Aorta (tissue), 5 donors: ENCODE results near the gene ENSA. TPM values are rescaled to one million over a fixed set of nuclear protein-coding genes. Genes with fewer than 3 reads are reported as not detected.
"Not testable (repeated sequence)": the region's sequence is repeated elsewhere in the genome, so short reads cannot be mapped to it uniquely, and the experiment has no call there.

Experiments
- ATAC-seq: fragments of 200-7000 bp; cut with Tn5 transposase; one replicate; pipeline ENCODE4 v1.9.1; 2022; ENCODE audit warnings: moderate library complexity; ENCODE audit not compliant: low FRiP score
- DNase-seq, 2 donors: peaks; one replicate each; pipeline ENCODE4 v3.0.0-alpha.2; 2020
- H3K27ac ChIP-seq, 2 donors: one replicate each; pipeline ENCODE4 v1.5.1; 2013; ENCODE audit warnings: low read length in 2 of 2, mild to moderate bottlenecking in 2 of 2, moderate library complexity in 2 of 2, control low read depth in 1 of 2, inconsistent platforms in 1 of 2, low read depth in 1 of 2
- H3K27me3 ChIP-seq, 2 donors: one replicate each; pipeline ENCODE4 v1.6.1; 2013; ENCODE audit warnings: control low read depth in 1 of 2, low read length in 1 of 2, mild to moderate bottlenecking in 1 of 2, moderate library complexity in 1 of 2; ENCODE audit not compliant: insufficient read depth in 2 of 2, control insufficient read depth in 1 of 2
- H3K36me3 ChIP-seq, 2 donors: one replicate each; pipeline ENCODE4 v1.6.1; 2013; ENCODE audit warnings: control low read depth in 1 of 2, low read length in 1 of 2, mild to moderate bottlenecking in 1 of 2; ENCODE audit not compliant: insufficient read depth in 2 of 2, control insufficient read depth in 1 of 2
- H3K4me1 ChIP-seq, 2 donors: one replicate each; pipeline ENCODE4 v1.6.1; 2013; ENCODE audit warnings: low read length in 2 of 2, control low read depth in 1 of 2, mild to moderate bottlenecking in 1 of 2, moderate library complexity in 1 of 2; ENCODE audit not compliant: insufficient read depth in 2 of 2, control insufficient read depth in 1 of 2
- H3K4me3 ChIP-seq, 2 donors: one replicate each; pipeline ENCODE4 v1.5.1; 2013; ENCODE audit warnings: low read length in 2 of 2, control low read depth in 1 of 2, mild to moderate bottlenecking in 1 of 2
- H3K9me3 ChIP-seq: one replicate; pipeline ENCODE4 v1.6.1; 2013; ENCODE audit warnings: mild to moderate bottlenecking, low read length; ENCODE audit not compliant: control insufficient read depth
- WGBS, 2 donors: extraction: QIAGEN DNeasy Blood & Tissue Kit; methylation state at CpG; one replicate each; pipeline ENCODE4 v1.1.7; 2013; 5-methylcytosine and 5-hydroxymethylcytosine counted together
- intact Hi-C, 2 donors: fragments of 100-400 bp; cut with DNase I; formaldehyde crosslinking; loops; one replicate each; pipeline versions ENCODE4 v1.14.2 to v1.15.0; 2022
- long read RNA-seq, 2 donors: library from polyadenylated mRNA; unstranded; transcript quantifications; one replicate each; pipeline ENCODE4 v2.0.0, GENCODE V29; 2020 to 2021
- polyA plus RNA-seq, 2 donors: library from polyadenylated mRNA; stranded (reverse); fragments of 200-250 nt; gene quantifications; one replicate each; pipeline ENCODE4 v1.2.3, GENCODE V29; 2013
- total RNA-seq, 2 donors: library from RNA; stranded (reverse); fragmentation: NEBNext Ultra II Directional; extraction: Animal tissue kit (Norgen Biotek cat#: 25700); gene quantifications; one replicate each; pipeline ENCODE4 v1.2.1, GENCODE V29; 2021
- donor health status: healthy with polysubstance abuse.
- donor health status: Bipolar disorder and iron deficiency.
- donor health status: DM: no; HTN: no; CAD: no.
- donor health status: DM: no; HTN: no; CAD: no.
- donor health status: DM: yes; HTN: yes; CAD: no.

The ENSA gene
- total RNA-seq = 100 to 1,000 TPM; 129 to 178 TPM
- polyA plus RNA-seq = 100 to 1,000 TPM; 113 to 157 TPM
- long read RNA-seq, donor 1, transcript ENSA-201 (3 exons, 2,818 nt) = minor isoform, 22 of 98 reads
- long read RNA-seq, donor 1, transcript ENSA-208 (4 exons, 2,085 nt) = major isoform, 52 of 98 reads
- long read RNA-seq, donor 1, partial matches to known transcripts = 0 of 98 reads
- long read RNA-seq, donor 1, other reads (novel, unspliced or antisense) = 21 of 98 reads
- long read RNA-seq, donor 2, transcript ENSA-201 (3 exons, 2,818 nt) = major isoform, 16 of 36 reads
- long read RNA-seq, donor 2, transcript ENSA-208 (4 exons, 2,085 nt) = minor isoform, 5 of 36 reads
- long read RNA-seq, donor 2, partial matches to known transcripts = 0 of 36 reads
- long read RNA-seq, donor 2, other reads (novel, unspliced or antisense) = 14 of 36 reads

GRCh38 chr1:150629115-150629928 lies at the start of gene ENSA:
TSS of gene ENSA (minus strand) at chr1:150629612. CDS start at chr1:150629470, 142 bp downstream.
- Histone ChIP-seq H3K27me3 (no peaks in the 10 kb centered on the region), H3K27ac (peak within 1 kb of the TSS; percentile 83 to 84), H3K9me3 (no peaks in the 10 kb centered on the region), H3K4me1 (no peaks in the 10 kb centered on the region), H3K4me3 (peak within 1 kb of the TSS; percentile 35 to 62), H3K36me3 (no peaks in the 10 kb centered on the region)
- intact Hi-C loops = loop anchor here in 1 of 2 donors (2.0 to 10.0 kb wide), 2 partner anchors 69 to 165 kb away; no protein-coding TSS in a partner anchor
- 1% methylated on average over 46 to 49 of the region's 49 CpGs for WGBS, 2 donors
- peak; percentile 98 to 99 for DNase-seq
- peak; percentile 99 for ATAC-seq

- no peak overlapping the region for H3K4me3 ChIP-seq
- no peak overlapping the region for H3K27ac ChIP-seq
- intact Hi-C loops = no loop called here
- H3K27me3 ChIP-seq = no peaks in the 10 kb centered on the region
- no peaks in the 10 kb centered on the region for H3K9me3 ChIP-seq
- no peak for DNase-seq
- 94 to 99% methylated on average over 1 of the region's 1 CpG for WGBS, 2 donors
- H3K4me1 ChIP-seq = no peaks in the 10 kb centered on the region
- no peak for ATAC-seq
- no peaks in the 10 kb centered on the region for H3K36me3 ChIP-seq
Observed at GRCh38 chr1:150678988-150679387, 49.6 kb upstream of the ENSA start.

GRCh38 chr1:150674881-150675280 lies 45.5 kb upstream of the ENSA start:
- WGBS, 2 donors = 94 to 98% methylated on average over 4 of the region's 4 CpGs

GRCh38 chr1:150663321-150663720 lies 33.9 kb upstream of the ENSA start:
- DNase-seq (no peak), ATAC-seq (no peak)
- Histone ChIP-seq H3K27ac (no peak overlapping the region), H3K9me3 (no peaks in the 10 kb centered on the region), H3K4me1 (no peaks in the 10 kb centered on the region), H3K27me3 (no peaks in the 10 kb centered on the region), H3K36me3 (peaks cover 0 to 2% of the 10 kb centered on the region in 2 donors), H3K4me3 (no peak overlapping the region)
- WGBS, 2 donors = 89 to 96% methylated on average over 7 of the region's 7 CpGs
- intact Hi-C loops = no loop called here

More at GRCh38 chr1:150674881-150675280, 45.5 kb upstream of the ENSA start:
- no peaks in the 10 kb centered on the region for H3K9me3 ChIP-seq
- ATAC-seq = no peak
- H3K27ac ChIP-seq = no peak overlapping the region
- H3K4me3 ChIP-seq = no peak overlapping the region
- H3K36me3 ChIP-seq = no peaks in the 10 kb centered on the region
- no peaks in the 10 kb centered on the region for H3K27me3 ChIP-seq
- no peak for DNase-seq
- intact Hi-C loops = no loop called here
- no peaks in the 10 kb centered on the region for H3K4me1 ChIP-seq

GRCh38 chr1:150662811-150663210 lies 33.4 kb upstream of the ENSA start:
- Histone ChIP-seq H3K4me3 (no peak overlapping the region), H3K36me3 (peaks cover 0 to 2% of the 10 kb centered on the region in 2 donors), H3K27ac (no peak overlapping the region), H3K4me1 (no peaks in the 10 kb centered on the region), H3K27me3 (no peaks in the 10 kb centered on the region), H3K9me3 (no peaks in the 10 kb centered on the region)
- ATAC-seq = no peak
- no peak for DNase-seq
- WGBS, 2 donors = 98% methylated on average over 9 of the region's 9 CpGs
- intact Hi-C loops = no loop called here

- no peaks in the 10 kb centered on the region for H3K4me1 ChIP-seq
- H3K9me3 ChIP-seq = no peaks in the 10 kb centered on the region
- 92 to 94% methylated on average over 5 of the region's 5 CpGs for WGBS, 2 donors
- no peaks in the 10 kb centered on the region for H3K27me3 ChIP-seq
- H3K36me3 ChIP-seq = peaks cover 0 to 2% of the 10 kb centered on the region in 2 donors
- H3K4me3 ChIP-seq = no peak overlapping the region
- DNase-seq (no peak), ATAC-seq (no peak)
- intact Hi-C loops = no loop called here
- H3K27ac ChIP-seq = no peak overlapping the region
Observed at GRCh38 chr1:150661156-150661555, 31.7 kb upstream of the ENSA start.

- DNase-seq = no peak
- Histone ChIP-seq H3K36me3 (peaks cover 0 to 2% of the 10 kb centered on the region in 2 donors), H3K4me1 (no peaks in the 10 kb centered on the region), H3K27me3 (no peaks in the 10 kb centered on the region), H3K27ac (no peak overlapping the region), H3K4me3 (no peak overlapping the region), H3K9me3 (no peaks in the 10 kb centered on the region)
- intact Hi-C loops = no loop called here
- ATAC-seq = no peak
- WGBS, 2 donors = 87 to 99% methylated on average over 4 of the region's 4 CpGs
Observed at GRCh38 chr1:150660584-150660983, 31.2 kb upstream of the ENSA start.

- H3K9me3 ChIP-seq, ATAC-seq, H3K4me1 ChIP-seq, H3K4me3 ChIP-seq, H3K27me3 ChIP-seq, H3K36me3 ChIP-seq, intact Hi-C loops, H3K27ac ChIP-seq, DNase-seq: not testable (repeated sequence)
- WGBS, 2 donors = 92 to 96% methylated on average over 4 of the region's 4 CpGs
Observed at GRCh38 chr1:150657064-150657463, 27.7 kb upstream of the ENSA start.
